GM12878 (cell line): ENCODE results near the gene IER3IP1. TPM values are rescaled to one million over a fixed set of nuclear protein-coding genes. Genes with fewer than 3 reads are reported as not detected.

Source experiments
- CREB1 ChIP-seq: IDR thresholded peaks from 2 replicates; pipeline ENCODE4 v1.6.1; 2012; ENCODE audit warnings: low read depth, mild to moderate bottlenecking, inconsistent platforms
- ESRRA ChIP-seq: IDR thresholded peaks from 2 replicates; pipeline ENCODE4 v1.6.1; 2012; ENCODE audit warnings: mild to moderate bottlenecking, low read length, improper control_type of control experiment
- ETV6 ChIP-seq, 2 experiments: fragments of 450-650 bp in 1 of 2; IDR thresholded peaks in 1 of 2; conservative IDR thresholded peaks in 1 of 2; 2 replicates each; pipeline ENCODE4 v1.6.1; 2014; ENCODE audit warnings: antibody characterized with exemption in 1 of 2, borderline replicate concordance in 1 of 2, low read depth in 1 of 2, mild to moderate bottlenecking in 1 of 2, moderate library complexity in 1 of 2
- GATAD2B ChIP-seq: fragments of 450-650 bp; conservative IDR thresholded peaks from 2 replicates; pipeline ENCODE4 v1.6.1; 2017; ENCODE audit warnings: low read depth, mild to moderate bottlenecking, moderate library complexity
- HCFC1 ChIP-seq: fragments of 150-350 bp; IDR thresholded peaks from 2 replicates; pipeline ENCODE4 v1.6.1; 2014; ENCODE audit warnings: low read length
- HDGF ChIP-seq: fragments of 450-650 bp; IDR thresholded peaks from 2 replicates; pipeline ENCODE4 v1.6.1; 2016; ENCODE audit warnings: antibody characterized with exemption
- KLF5 ChIP-seq: fragments of 450-650 bp; IDR thresholded peaks from 2 replicates; pipeline ENCODE4 v1.6.1; 2014; ENCODE audit warnings: mild to moderate bottlenecking; ENCODE audit not compliant: partially characterized antibody
- NRF1 ChIP-seq: conservative IDR thresholded peaks from 2 replicates; pipeline ENCODE4 v1.6.1; 2011; ENCODE audit warnings: mild to moderate bottlenecking, low read depth, low read length, improper control_type of control experiment
- RCOR1 ChIP-seq: conservative IDR thresholded peaks from 2 replicates; pipeline ENCODE4 v1.6.1; 2012; ENCODE audit warnings: low read depth, low read length, improper control_type of control experiment
- SMAD5 ChIP-seq: IDR thresholded peaks from 2 replicates; pipeline ENCODE4 v1.6.1; 2016; ENCODE audit warnings: antibody characterized with exemption, low read depth
- ZSCAN29 ChIP-seq: fragments of 450-650 bp; IDR thresholded peaks from 2 replicates; pipeline ENCODE4 v1.6.1; 2017; ENCODE audit warnings: mild to moderate bottlenecking, moderate library complexity
- polyA plus RNA-seq, 11 experiments: library from polyadenylated mRNA; depleted of rRNA in 4 of 11; unstranded in 6 of 11; stranded (reverse) in 5 of 11; fragments of >200 nt; fragmentation: Nextera tagmentation in 4 of 11; fragmentation: Illumina TruSeq in 1 of 11; extraction: Ambion mirVana in 4 of 11; extraction: Trizol in 1 of 11; gene quantifications; 1 replicate in 1 of 11; 2 replicates in 10 of 11; pipeline versions ENCODE4 v1.2.1 to v1.2.3, GENCODE V29; 2011 to 2016; ENCODE audit warnings: inconsistent platforms in 2 of 11, missing spikeins in 2 of 11, low read depth in 1 of 11
- total RNA-seq, 4 experiments: library from RNA; depleted of rRNA in 3 of 4; stranded (reverse); fragments of >200 nt in 3 of 4; fragmentation: Illumina TruSeq in 1 of 4; extraction: Trizol in 1 of 4; gene quantifications; 2 replicates each; pipeline versions ENCODE4 v1.2.1 to v1.2.3, GENCODE V29; 2013 to 2021
- TF ChIP-seq, protein P1 (sequence below), 3 experiments: IDR thresholded peaks in 2 of 3; conservative IDR thresholded peaks in 1 of 3; 2 replicates each; pipeline ENCODE4 v1.5.1; 2011; ENCODE audit warnings: low read depth in 3 of 3, low read length in 3 of 3, mild to moderate bottlenecking in 3 of 3, control low read depth in 2 of 3, moderate library complexity in 2 of 3, inconsistent platforms in 1 of 3, mixed read lengths in 1 of 3; ENCODE audit not compliant: control insufficient read depth in 2 of 3, insufficient read depth in 1 of 3; ENCODE audit errors: extremely low read depth in 1 of 3
- TF ChIP-seq, protein P2 (sequence below): fragments of 450-650 bp; IDR thresholded peaks from 2 replicates; pipeline ENCODE4 v1.6.1; 2018; ENCODE audit warnings: mild to moderate bottlenecking, low read depth, moderate library complexity; ENCODE audit not compliant: partially characterized antibody
- TF ChIP-seq, protein P3 (sequence below): IDR thresholded peaks from 2 replicates; pipeline ENCODE4 v1.6.1; 2011; ENCODE audit warnings: borderline replicate concordance, low read depth, mild to moderate bottlenecking, moderate library complexity, low read length; ENCODE audit not compliant: insufficient read depth, poor library complexity, severe bottlenecking
- TF ChIP-seq, protein P4 (sequence below): fragments of 450-650 bp; IDR thresholded peaks from 2 replicates; pipeline ENCODE4 v1.6.1; 2017; ENCODE audit warnings: mild to moderate bottlenecking, moderate library complexity
- TF ChIP-seq, protein P5 (sequence below): fragments of 450-650 bp; IDR thresholded peaks from 2 replicates; pipeline ENCODE4 v1.6.1; 2017; ENCODE audit warnings: mild to moderate bottlenecking, low read depth, inconsistent platforms; ENCODE audit not compliant: poor library complexity, severe bottlenecking

The IER3IP1 gene
- total and polyA plus RNA-seq, 10 of the 15 experiments (the other 5 are each of a cell fraction or from before 2014, with no cell fraction given): 7.9 to 40.9 (median 28.1) TPM

DNA sequence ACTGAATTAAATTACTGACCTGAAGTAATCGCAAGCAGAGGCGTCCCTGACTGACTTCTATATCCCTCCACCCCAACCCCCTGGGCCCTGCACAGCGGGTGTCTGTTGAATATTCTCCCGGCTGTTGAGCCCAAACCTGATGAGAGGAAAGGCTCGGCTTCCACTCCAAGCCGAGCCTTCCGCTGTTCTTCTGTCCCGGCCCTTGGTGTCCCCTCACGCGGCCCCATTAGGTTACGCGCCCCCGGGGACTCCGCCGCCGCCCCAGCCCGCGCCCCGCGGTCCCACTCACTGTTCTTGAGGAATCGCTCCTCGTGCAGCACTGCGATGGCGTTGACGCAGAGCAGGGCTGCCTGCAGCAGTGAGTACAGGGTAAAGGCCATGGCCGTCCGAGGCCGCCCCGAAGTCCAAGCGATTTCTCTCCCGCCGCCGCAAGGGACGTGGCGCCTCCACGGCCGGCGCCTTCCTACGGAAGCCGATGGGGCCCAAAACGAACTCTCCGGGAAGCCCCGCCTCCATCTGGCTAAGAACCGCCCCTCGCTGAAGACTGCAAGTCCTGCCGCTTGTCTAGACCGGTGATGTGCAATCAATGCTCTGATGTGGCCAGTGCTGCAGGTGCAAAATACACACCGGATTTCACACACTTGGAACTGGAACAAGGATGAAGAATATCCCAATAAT is at the start of gene IER3IP1 (continued):
- TF ChIP-seq, protein P1, sequence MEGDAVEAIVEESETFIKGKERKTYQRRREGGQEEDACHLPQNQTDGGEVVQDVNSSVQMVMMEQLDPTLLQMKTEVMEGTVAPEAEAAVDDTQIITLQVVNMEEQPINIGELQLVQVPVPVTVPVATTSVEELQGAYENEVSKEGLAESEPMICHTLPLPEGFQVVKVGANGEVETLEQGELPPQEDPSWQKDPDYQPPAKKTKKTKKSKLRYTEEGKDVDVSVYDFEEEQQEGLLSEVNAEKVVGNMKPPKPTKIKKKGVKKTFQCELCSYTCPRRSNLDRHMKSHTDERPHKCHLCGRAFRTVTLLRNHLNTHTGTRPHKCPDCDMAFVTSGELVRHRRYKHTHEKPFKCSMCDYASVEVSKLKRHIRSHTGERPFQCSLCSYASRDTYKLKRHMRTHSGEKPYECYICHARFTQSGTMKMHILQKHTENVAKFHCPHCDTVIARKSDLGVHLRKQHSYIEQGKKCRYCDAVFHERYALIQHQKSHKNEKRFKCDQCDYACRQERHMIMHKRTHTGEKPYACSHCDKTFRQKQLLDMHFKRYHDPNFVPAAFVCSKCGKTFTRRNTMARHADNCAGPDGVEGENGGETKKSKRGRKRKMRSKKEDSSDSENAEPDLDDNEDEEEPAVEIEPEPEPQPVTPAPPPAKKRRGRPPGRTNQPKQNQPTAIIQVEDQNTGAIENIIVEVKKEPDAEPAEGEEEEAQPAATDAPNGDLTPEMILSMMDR (IDR thresholded peaks at IDR 0.05 in 2 of 3, conservative IDR thresholded peaks at IDR 0.05 in 1 of 3; ENCODE audit: control insufficient read depth in 2 of 3, extremely low read depth in 1 of 3, insufficient read depth in 1 of 3, low read depth in 3 of 3, low read length in 3 of 3): peak in 1 of 3 experiments; percentile 14; a peak in 2 of 6 replicates
- no peak for TF ChIP-seq HDGF
- no peak for TF ChIP-seq ZSCAN29
- TF ChIP-seq, protein P2, sequence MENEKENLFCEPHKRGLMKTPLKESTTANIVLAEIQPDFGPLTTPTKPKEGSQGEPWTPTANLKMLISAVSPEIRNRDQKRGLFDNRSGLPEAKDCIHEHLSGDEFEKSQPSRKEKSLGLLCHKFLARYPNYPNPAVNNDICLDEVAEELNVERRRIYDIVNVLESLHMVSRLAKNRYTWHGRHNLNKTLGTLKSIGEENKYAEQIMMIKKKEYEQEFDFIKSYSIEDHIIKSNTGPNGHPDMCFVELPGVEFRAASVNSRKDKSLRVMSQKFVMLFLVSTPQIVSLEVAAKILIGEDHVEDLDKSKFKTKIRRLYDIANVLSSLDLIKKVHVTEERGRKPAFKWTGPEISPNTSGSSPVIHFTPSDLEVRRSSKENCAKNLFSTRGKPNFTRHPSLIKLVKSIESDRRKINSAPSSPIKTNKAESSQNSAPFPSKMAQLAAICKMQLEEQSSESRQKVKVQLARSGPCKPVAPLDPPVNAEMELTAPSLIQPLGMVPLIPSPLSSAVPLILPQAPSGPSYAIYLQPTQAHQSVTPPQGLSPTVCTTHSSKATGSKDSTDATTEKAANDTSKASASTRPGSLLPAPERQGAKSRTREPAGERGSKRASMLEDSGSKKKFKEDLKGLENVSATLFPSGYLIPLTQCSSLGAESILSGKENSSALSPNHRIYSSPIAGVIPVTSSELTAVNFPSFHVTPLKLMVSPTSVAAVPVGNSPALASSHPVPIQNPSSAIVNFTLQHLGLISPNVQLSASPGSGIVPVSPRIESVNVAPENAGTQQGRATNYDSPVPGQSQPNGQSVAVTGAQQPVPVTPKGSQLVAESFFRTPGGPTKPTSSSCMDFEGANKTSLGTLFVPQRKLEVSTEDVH: no peak
- TF ChIP-seq RCOR1: no peak
- no peak for TF ChIP-seq NRF1
- TF ChIP-seq, protein P3, sequence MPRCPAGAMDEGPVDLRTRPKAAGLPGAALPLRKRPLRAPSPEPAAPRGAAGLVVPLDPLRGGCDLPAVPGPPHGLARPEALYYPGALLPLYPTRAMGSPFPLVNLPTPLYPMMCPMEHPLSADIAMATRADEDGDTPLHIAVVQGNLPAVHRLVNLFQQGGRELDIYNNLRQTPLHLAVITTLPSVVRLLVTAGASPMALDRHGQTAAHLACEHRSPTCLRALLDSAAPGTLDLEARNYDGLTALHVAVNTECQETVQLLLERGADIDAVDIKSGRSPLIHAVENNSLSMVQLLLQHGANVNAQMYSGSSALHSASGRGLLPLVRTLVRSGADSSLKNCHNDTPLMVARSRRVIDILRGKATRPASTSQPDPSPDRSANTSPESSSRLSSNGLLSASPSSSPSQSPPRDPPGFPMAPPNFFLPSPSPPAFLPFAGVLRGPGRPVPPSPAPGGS: no peak
- TF ChIP-seq SMAD5: no peak; the same call in 1 of the 2 replicates
- TF ChIP-seq CREB1: 0 out of 2 replicates have a peak, but pooled peaks have one; percentile 29
- no peak for TF ChIP-seq ETV6 (conservative IDR thresholded peaks at IDR 0.05 in 1 of 2, IDR thresholded peaks at IDR 0.05 in 1 of 2; ENCODE audit: borderline replicate concordance in 1 of 2, low read depth in 1 of 2)
- TF ChIP-seq, protein P4, sequence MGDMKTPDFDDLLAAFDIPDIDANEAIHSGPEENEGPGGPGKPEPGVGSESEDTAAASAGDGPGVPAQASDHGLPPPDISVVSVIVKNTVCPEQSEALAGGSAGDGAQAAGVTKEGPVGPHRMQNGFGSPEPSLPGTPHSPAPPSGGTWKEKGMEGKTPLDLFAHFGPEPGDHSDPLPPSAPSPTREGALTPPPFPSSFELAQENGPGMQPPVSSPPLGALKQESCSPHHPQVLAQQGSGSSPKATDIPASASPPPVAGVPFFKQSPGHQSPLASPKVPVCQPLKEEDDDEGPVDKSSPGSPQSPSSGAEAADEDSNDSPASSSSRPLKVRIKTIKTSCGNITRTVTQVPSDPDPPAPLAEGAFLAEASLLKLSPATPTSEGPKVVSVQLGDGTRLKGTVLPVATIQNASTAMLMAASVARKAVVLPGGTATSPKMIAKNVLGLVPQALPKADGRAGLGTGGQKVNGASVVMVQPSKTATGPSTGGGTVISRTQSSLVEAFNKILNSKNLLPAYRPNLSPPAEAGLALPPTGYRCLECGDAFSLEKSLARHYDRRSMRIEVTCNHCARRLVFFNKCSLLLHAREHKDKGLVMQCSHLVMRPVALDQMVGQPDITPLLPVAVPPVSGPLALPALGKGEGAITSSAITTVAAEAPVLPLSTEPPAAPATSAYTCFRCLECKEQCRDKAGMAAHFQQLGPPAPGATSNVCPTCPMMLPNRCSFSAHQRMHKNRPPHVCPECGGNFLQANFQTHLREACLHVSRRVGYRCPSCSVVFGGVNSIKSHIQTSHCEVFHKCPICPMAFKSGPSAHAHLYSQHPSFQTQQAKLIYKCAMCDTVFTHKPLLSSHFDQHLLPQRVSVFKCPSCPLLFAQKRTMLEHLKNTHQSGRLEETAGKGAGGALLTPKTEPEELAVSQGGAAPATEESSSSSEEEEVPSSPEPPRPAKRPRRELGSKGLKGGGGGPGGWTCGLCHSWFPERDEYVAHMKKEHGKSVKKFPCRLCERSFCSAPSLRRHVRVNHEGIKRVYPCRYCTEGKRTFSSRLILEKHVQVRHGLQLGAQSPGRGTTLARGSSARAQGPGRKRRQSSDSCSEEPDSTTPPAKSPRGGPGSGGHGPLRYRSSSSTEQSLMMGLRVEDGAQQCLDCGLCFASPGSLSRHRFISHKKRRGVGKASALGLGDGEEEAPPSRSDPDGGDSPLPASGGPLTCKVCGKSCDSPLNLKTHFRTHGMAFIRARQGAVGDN: peak; percentile 50; the same call in 1 of the 2 replicates
- peak; percentile 86 for TF ChIP-seq GATAD2B
- no peak for TF ChIP-seq ESRRA
- no peak for TF ChIP-seq KLF5
- peak; percentile 29; the same call in 1 of the 2 replicates for TF ChIP-seq HCFC1
- TF ChIP-seq, protein P5, sequence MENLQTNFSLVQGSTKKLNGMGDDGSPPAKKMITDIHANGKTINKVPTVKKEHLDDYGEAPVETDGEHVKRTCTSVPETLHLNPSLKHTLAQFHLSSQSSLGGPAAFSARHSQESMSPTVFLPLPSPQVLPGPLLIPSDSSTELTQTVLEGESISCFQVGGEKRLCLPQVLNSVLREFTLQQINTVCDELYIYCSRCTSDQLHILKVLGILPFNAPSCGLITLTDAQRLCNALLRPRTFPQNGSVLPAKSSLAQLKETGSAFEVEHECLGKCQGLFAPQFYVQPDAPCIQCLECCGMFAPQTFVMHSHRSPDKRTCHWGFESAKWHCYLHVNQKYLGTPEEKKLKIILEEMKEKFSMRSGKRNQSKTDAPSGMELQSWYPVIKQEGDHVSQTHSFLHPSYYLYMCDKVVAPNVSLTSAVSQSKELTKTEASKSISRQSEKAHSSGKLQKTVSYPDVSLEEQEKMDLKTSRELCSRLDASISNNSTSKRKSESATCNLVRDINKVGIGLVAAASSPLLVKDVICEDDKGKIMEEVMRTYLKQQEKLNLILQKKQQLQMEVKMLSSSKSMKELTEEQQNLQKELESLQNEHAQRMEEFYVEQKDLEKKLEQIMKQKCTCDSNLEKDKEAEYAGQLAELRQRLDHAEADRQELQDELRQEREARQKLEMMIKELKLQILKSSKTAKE: no peak
